GM12878 (cell line): ENCODE results near the gene SPDYA. TPM values are rescaled to one million over a fixed set of nuclear protein-coding genes. Genes with fewer than 3 reads are reported as not detected.

ENCODE experiments used
- ATAC-seq: fragments of 200-7000 bp; cut with Tn5 transposase; 3 replicates; pipeline ENCODE4 v1.9.1; 2020; ENCODE audit warnings: mild to moderate bottlenecking, moderate library complexity
- BruUV-seq: library from RNA; stranded (reverse); fragments of 400-500 nt; replicated peaks from 2 replicates; lab custom pipeline; 2021; lab: Mats Ljungman, UMichigan
- CTCF ChIA-PET: fragments of 300-600 bp; sonication (Branson Sonifier 250); formaldehyde crosslinking; extraction: SDS; loops from one replicate; lab custom pipeline; 2021; ENCODE audit warnings: inconsistent platforms; lab: Yijun Ruan, JAX
- POLR2A ChIA-PET: fragments of 350-600 bp; formaldehyde crosslinking; extraction: SDS; loops from one replicate; lab custom pipeline; 2021; ENCODE audit warnings: inconsistent platforms; lab: Charles Lee
- RAD21 ChIA-PET: fragments of 300-600 bp; sonication (Branson Sonifier 250); formaldehyde crosslinking; loops from one replicate; lab custom pipeline; 2023; ENCODE audit warnings: antibody characterized with exemption; ENCODE audit not compliant: unreplicated experiment; lab: Charles Lee
- SMC1A ChIA-PET: fragments of 300-600 bp; sonication (Branson Sonifier 250); formaldehyde crosslinking; loops from one replicate; lab custom pipeline; 2023; ENCODE audit not compliant: unreplicated experiment, uncharacterized antibody; lab: Charles Lee
- DNase-seq: peaks from one replicate; pipeline ENCODE4 v3.0.0-alpha.2; 2011; ENCODE audit warnings: low read depth, low spot score
- FAIRE-seq: peaks from 3 replicates; lab custom pipeline; 2011; peaks lifted over from hg19 to GRCh38; lab: Jason Lieb, UNC
- H2AFZ ChIP-seq: 2 replicates; pipeline ENCODE4 v1.6.0; 2011; ENCODE audit warnings: low read depth, low read length, control low read depth; ENCODE audit not compliant: control insufficient read depth
- H3K27ac ChIP-seq: 2 replicates; pipeline ENCODE4 v1.5.1; 2011; ENCODE audit warnings: control low read depth; ENCODE audit not compliant: control insufficient read depth, insufficient read depth
- H3K27me3 ChIP-seq, 2 experiments: replicated peaks in 1 of 2; 2 replicates each; pipeline versions ENCODE4 v1.6.0 to v1.6.1; 2011; ENCODE audit warnings: low read length in 1 of 2; ENCODE audit not compliant: control insufficient read depth in 2 of 2, insufficient read depth in 2 of 2
- H3K36me3 ChIP-seq, 2 experiments: 2 replicates each; pipeline ENCODE4 v1.5.1; 2011; ENCODE audit warnings: low read length in 1 of 2; ENCODE audit not compliant: control insufficient read depth in 2 of 2, insufficient read depth in 2 of 2
- H3K4me1 ChIP-seq: 2 replicates; pipeline ENCODE4 v1.6.1; 2011; ENCODE audit warnings: mild to moderate bottlenecking, low read length, moderate library complexity, mixed read lengths; ENCODE audit not compliant: control insufficient read depth, insufficient read depth
- H3K4me2 ChIP-seq: 2 replicates; pipeline ENCODE4 v1.6.0; 2011; ENCODE audit warnings: control low read depth; ENCODE audit not compliant: control insufficient read depth, insufficient read depth
- H3K4me3 ChIP-seq: fragments of 200-600 bp; sonication (generic); 2 replicates; pipeline ENCODE4 v1.5.1; 2016
- H3K79me2 ChIP-seq: 2 replicates; pipeline ENCODE4 v1.6.0; 2011; ENCODE audit warnings: low read length; ENCODE audit not compliant: control insufficient read depth, insufficient read depth
- H3K9ac ChIP-seq: 2 replicates; pipeline ENCODE4 v1.8.0; 2011; ENCODE audit warnings: low read length, control low read depth, mixed read lengths; ENCODE audit not compliant: control insufficient read depth, insufficient read depth
- H3K9me3 ChIP-seq: replicated peaks from 3 replicates; pipeline ENCODE4 v1.5.1; 2011; ENCODE audit warnings: mild to moderate bottlenecking, low read length; ENCODE audit not compliant: control insufficient read depth, insufficient read depth
- H4K20me1 ChIP-seq: 2 replicates; pipeline ENCODE4 v1.6.0; 2011; ENCODE audit not compliant: control insufficient read depth, insufficient read depth
- CUX1 ChIP-seq: IDR thresholded peaks from 2 replicates; pipeline ENCODE4 v1.6.1; 2012; ENCODE audit warnings: improper control_type of control experiment, low read depth, low read length; ENCODE audit not compliant: insufficient replicate concordance
- DPF2 ChIP-seq: fragments of 450-650 bp; IDR thresholded peaks from 2 replicates; pipeline ENCODE4 v1.6.1; 2017; ENCODE audit warnings: mild to moderate bottlenecking
- HDAC6 ChIP-seq: fragments of 200-600 bp; sonication (generic); IDR thresholded peaks from one replicate; pipeline ENCODE4 v1.8.0; 2017; ENCODE audit warnings: antibody characterized with exemption; ENCODE audit not compliant: unreplicated experiment
- RB1 ChIP-seq: fragments of 450-650 bp; formaldehyde crosslinking; IDR thresholded peaks from 2 replicates; pipeline ENCODE4 v1.6.1; 2017; ENCODE audit warnings: mild to moderate bottlenecking, borderline replicate concordance
- SMARCA5 ChIP-seq: fragments of 450-650 bp; IDR thresholded peaks from 2 replicates; pipeline ENCODE4 v1.6.1; 2017; ENCODE audit warnings: mild to moderate bottlenecking
- TBL1XR1 ChIP-seq: IDR thresholded peaks from 2 replicates; pipeline ENCODE4 v1.6.1; 2012; ENCODE audit warnings: low read depth, low read length, improper control_type of control experiment
- WRNIP1 ChIP-seq: IDR thresholded peaks from 2 replicates; pipeline ENCODE4 v1.6.1; 2011; ENCODE audit warnings: low read depth, low read length, improper control_type of control experiment, borderline replicate concordance
- WGBS: methylation state at CpG from one replicate; pipeline ENCODE4 v1.1.6; 2016; ENCODE audit warnings: low lambda C conversion rate; ENCODE audit not compliant: insufficient replicate concordance, insufficient coverage; ENCODE audit errors: missing lambda C conversion rate; 5-methylcytosine and 5-hydroxymethylcytosine counted together
- in situ Hi-C: fragments of 300-500 bp; cut with MboI; formaldehyde crosslinking; loops from 9 replicates; pipeline ENCODE4 v1.14.3; 2018; ENCODE audit warnings: mixed read lengths
- intact Hi-C: fragments of 100-400 bp; cut with micrococcal nuclease; formaldehyde crosslinking; loops from one replicate; pipeline ENCODE4 v1.14.2; 2022; ENCODE audit not compliant: unreplicated experiment
- polyA plus RNA-seq, 11 experiments: library from polyadenylated mRNA; depleted of rRNA in 4 of 11; unstranded in 6 of 11; stranded (reverse) in 5 of 11; fragments of >200 nt; fragmentation: Nextera tagmentation in 4 of 11; fragmentation: Illumina TruSeq in 1 of 11; extraction: Ambion mirVana in 4 of 11; extraction: Trizol in 1 of 11; gene quantifications; 1 replicate in 1 of 11; 2 replicates in 10 of 11; pipeline versions ENCODE4 v1.2.1 to v1.2.3, GENCODE V29; 2011 to 2016; ENCODE audit warnings: inconsistent platforms in 2 of 11, missing spikeins in 2 of 11, low read depth in 1 of 11
- total RNA-seq, 4 experiments: library from RNA; depleted of rRNA in 3 of 4; stranded (reverse); fragments of >200 nt in 3 of 4; fragmentation: Illumina TruSeq in 1 of 4; extraction: Trizol in 1 of 4; gene quantifications; 2 replicates each; pipeline versions ENCODE4 v1.2.1 to v1.2.3, GENCODE V29; 2013 to 2021

The SPDYA gene
- total and polyA plus RNA-seq, 10 of the 15 experiments (the other 5 are each of a cell fraction or from before 2014, with no cell fraction given) = 0.12 to 2.4 (median 0.50) TPM

- peak; percentile 19 for TF ChIP-seq CUX1
- TF ChIP-seq WRNIP1 = no peak
- no peak for TF ChIP-seq RB1
- no peak for TF ChIP-seq TBL1XR1
- no peak for TF ChIP-seq SMARCA5
- no peak for TF ChIP-seq DPF2
- TF ChIP-seq HDAC6 = no peak
- Histone ChIP-seq H3K36me3 (peaks cover 0 to 19% of the 10 kb centered on the region in 2 experiments; a peak in 2 of 4 replicates), H3K9ac (no peak overlapping the region), H4K20me1 (no peaks in the 10 kb centered on the region), H3K27ac (no peak overlapping the region), H3K79me2 (no peaks in the 10 kb centered on the region), H3K27me3 (no peaks in the 10 kb centered on the region), H3K9me3 (no peaks in the 10 kb centered on the region), H2AFZ (no peak overlapping the region), H3K4me1 (no peaks in the 10 kb centered on the region), H3K4me3 (no peak overlapping the region), H3K4me2 (no peak overlapping the region)
- DNase-seq (no peak), FAIRE-seq (no peak), ATAC-seq (no peak)
- CTCF ChIA-PET = interaction anchor here (1.3 to 4.1 kb wide), 3 partner anchors 17 to 207 kb away, joined by 4 to 26 read pairs (median 5); no protein-coding TSS in a partner anchor
- intact Hi-C loops (no loop called here), in situ Hi-C loops (no loop called here)
- SMC1A ChIA-PET = interaction anchor here (1.2 kb wide), 1 partner anchor 207 kb away, joined by 8 read pairs; no protein-coding TSS in a partner anchor
- POLR2A ChIA-PET = no interaction called here
- WGBS = 93% methylated on average over 3 of the region's 3 CpGs
- RAD21 ChIA-PET = interaction anchor here (1.4 kb wide), 1 partner anchor 208 kb away, joined by 5 read pairs; no protein-coding TSS in a partner anchor
- no TSS peak for BruUV-seq
These were observed 8.9 kb upstream of the SPDYA start for GRCh38 chr2:28801726-28802125.
